DND-41 (cell line): Measurements from ENCODE around the gene HP.

Experiments
- CTCF ChIP-seq: IDR thresholded peaks from 2 replicates; pipeline ENCODE4 v1.5.1; 2012; ENCODE audit warnings: borderline replicate concordance, low read length, moderate library complexity, mild to moderate bottlenecking; ENCODE audit not compliant: poor library complexity, severe bottlenecking; ENCODE audit errors: extremely low read depth
- EZH2 ChIP-seq: IDR thresholded peaks from 3 replicates; pipeline ENCODE4 v1.6.1; 2012; ENCODE audit warnings: borderline replicate concordance, low read depth, mild to moderate bottlenecking, moderate library complexity, low read length, inconsistent platforms; ENCODE audit not compliant: severe bottlenecking

- TF ChIP-seq CTCF = no peak
- no peak for TF ChIP-seq EZH2
These were observed 10.8 kb upstream of the HP start for GRCh38 chr16:72043539-72043938.
